NCI-H1694 treated with DMSO at 0.1 percent for 48 hours (cell line): ENCODE results near the gene CAND2.
"Not testable (repeated sequence)": the region's sequence is repeated elsewhere in the genome, so short reads cannot be mapped to it uniquely, and the experiment has no call there.

Experiments used
- DNase-seq: peaks from one replicate; lab custom pipeline; 2025; lab: John Stamatoyannopoulos, UW

CAND2 gene

DNA sequence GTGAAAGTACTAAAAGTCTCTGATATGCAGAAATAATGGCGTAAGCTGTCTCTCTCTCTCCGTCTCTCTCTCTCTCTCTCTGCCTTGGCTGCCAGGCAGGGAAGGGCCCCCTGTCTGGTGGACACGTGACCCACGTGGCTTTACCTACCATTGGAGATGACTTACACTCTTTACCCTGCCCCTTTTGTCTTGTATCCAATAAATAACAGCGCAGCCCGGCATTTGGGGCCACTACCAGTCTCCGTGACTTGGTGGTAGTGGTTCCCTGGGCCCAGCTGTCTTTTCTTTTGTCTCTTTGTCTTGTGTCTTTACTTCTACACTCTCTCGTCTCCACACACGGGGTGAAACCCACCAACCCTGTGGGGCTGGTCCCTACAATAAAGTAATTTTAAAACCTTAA lies 25.2 kb upstream of the CAND2 start:
- DNase-seq, result no peak

DNA sequence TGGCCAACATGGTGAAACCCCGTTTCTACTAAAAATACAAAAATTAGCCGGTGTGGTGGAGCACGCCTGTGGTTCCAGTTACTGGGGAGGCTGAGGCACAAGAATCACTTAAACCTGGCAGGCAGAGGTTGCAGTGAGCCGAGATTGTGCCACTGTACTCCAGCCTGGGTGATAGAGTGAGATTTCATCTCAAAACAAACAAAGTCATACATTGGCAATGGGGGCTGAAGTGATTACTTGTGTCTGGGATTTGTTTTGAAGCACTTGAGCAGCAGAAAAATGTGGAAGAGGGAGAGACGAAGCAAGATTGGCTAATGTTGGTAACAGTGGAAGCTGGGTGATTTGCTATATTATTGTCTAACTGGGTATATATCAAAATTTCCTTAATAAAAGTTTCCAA lies 24.0 kb upstream of the CAND2 start:
- no peak for DNase-seq

DNA sequence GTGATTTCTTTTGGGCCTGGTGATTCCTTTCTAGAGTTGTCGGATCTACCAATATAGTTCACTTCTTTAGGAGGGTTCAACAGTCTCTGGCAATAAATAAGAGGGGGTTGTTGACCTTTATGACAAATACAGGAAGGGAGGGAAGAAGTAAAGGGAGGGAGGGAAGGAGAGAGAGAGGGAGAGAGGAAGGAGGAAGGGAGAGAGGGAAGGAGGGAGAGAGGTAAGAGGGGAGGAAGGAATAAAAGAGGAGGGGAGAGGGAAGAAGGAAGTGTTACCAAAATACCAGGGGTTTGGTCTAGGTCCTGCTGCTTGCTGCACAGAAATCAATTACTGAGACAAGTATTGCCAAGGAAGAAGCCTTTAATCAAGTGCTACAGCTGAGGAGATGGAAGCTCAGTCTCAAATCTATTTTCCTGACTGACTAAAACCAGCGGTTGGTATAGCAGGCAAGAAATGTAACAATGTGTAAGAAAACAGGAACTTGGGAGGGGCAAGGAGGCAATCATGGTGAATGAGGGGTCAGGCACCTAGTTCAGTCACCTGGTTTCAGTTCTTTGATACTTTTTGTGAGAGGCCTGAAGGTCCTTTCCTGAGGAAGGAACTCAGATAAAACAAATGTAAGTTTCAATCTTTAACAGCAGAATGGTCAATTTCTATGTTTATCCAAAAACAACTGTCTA lies 23.3 kb upstream of the CAND2 start:
- no peak for DNase-seq

DNA sequence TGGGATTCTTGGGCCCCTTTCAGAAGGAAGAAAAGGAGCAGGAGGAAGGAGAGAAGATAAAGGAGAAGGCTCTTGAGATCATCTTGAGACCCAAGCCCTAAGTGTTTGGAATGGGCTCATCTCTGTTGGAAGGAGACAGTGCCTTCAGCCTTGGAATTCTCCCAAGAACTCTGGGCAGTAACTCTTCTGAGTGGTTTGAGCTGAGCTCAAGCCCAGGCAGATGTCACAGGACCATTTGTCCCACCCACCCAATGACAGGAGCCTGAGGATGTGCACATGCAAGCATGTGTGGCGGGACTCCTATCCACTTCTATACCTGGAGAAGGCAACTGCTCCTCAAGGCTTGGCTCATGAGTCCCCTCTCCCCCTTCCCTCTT lies 22.8 kb upstream of the CAND2 start:
- no peak for DNase-seq

DNA sequence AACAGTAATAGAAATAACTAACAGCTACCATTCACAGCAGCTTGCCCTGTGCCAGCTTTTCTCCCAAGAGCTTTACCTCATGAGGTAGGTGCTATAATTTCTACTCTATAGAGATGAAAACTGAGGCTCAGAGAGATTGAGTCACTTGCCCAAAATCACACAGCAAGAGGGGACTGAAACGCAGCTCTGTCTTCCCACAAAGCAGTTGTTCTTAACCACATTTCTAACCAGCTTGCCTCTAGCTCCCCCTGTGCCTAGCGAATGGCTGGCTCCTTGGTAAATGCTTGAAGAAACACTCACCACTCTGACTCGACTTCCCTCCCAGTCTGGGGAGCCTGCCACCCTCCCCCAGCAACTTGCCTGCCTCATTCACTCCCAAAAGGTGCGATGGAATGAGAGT lies 21.9 kb upstream of the CAND2 start:
- no peak for DNase-seq

DNA sequence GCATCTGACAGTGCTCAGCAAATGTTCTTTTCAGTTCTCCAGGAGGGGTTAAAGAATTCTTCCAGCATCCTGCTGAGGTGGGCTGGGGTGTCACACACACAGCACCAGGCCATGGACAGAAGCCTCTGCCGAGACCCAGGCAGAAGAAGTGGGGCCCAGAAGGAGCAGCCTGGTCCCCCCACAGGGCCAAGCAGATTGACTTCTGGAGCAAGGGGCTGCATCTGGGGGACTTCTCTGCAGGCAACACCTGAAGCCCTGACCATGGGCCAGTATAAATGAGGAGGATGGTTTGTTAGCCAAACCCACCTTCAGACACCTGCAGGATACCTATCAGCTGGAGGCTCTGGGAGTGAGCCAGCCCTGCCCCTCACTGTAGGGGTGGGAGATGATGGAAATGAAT lies 21.3 kb upstream of the CAND2 start:
- DNase-seq, result no peak

DNA sequence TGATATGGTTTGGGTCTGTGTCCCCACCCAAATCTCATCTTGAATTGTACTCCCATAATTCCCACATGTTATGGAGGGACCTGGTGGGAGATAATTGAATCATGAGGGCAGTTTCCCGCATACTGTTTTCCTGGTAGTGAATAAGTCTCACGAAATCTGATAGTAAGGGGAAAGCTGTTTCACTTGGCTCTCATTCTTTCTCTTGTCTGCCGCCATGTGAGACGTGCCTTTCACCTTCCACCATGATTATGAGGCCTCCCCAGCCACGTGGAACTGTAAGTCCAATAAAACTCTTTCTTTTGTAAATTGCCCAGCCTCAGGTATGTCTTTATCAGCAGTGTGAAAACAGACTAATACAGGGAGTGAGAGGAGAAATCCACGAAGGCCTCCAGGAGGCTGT lies 20.5 kb upstream of the CAND2 start:
- not testable (repeated sequence) for DNase-seq

DNA sequence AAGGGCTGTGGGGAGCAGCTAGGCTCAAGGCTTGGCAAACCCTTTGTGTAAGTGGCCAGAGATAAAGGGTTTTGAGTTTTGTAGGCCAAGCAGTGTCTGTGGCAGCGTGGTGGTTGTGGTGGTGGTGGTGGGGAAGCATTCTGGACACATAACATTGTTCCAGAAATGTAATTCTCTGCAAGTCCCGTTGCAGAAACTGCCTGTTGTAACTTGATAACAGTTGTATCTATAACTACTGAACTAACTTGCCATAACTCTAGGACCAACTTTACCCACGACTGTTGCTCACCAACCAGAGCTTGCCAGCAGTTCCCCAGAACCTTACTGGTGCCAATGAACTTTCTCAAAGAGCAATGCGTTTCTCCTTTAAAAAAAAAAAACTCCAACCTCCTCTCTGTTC lies 19.3 kb upstream of the CAND2 start:
- no peak for DNase-seq

DNA sequence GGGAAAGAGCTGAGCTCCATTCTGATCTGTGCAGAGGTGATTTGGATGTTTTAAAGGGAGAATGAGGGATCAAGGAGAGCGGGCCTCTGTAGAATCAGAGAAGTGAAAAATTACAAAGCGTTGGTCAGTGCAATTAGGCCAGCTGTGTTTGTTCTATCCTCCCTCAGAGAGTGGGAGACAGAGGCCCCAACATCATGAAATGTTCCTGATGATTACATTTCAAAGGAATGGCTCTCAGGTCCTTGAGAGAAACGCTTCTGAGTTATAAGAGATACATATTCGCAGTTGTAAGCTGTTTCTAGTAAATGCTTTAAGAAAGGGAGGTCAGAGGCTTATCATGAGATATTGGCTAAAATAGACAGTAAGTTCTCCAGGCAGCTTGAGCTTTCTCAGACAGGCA lies 15.7 kb upstream of the CAND2 start:
- no peak for DNase-seq

DNA sequence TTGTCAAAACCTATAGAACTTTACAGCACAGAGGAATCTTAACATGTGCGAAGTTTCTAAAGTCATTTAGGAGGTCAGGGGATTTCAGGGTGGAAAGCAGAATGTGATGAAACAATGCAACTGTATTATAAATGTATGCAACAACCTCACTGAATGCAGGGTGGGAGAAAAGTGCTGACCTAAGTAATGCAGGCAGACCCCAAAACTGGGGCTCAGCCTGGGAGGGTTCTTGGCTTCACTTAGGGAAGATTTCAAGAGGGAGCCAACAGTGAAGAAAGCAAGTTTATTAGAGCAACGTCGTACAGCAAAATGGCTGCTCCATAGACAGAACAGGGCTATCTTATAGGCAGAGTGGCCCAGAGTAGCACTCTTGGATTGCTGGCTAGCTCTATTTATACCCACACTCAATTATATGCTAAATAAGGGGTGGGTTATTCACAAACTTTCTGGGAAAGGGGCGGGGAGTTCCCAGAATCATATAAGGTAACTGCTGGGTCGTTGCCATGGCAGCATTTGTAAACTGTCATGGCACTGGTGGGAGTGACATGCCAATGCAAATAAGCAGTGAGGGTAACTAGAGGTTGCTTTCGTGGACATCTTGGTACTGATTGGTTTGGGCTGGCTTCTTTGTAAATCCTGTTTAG lies 14.2 kb upstream of the CAND2 start:
- DNase-seq, result no peak

DNA sequence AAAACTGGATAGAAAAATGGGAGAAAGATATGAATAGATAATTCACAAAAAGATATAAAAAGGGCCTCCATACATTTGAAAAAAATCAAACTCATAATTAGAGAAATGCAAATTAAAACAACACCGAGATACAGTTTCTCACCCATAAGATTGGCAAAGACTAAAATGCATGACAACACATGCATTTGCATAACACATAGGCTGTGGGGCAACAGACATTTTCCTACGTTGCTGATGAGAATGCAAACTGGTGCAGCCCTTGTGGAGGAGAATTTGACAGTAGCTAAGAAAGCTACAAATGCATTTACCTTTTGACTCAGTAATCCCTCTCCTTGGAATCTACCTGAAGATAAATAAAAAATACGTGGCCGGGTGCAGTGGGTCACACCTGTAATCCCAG lies 11.4 kb upstream of the CAND2 start:
- no peak for DNase-seq

DNA sequence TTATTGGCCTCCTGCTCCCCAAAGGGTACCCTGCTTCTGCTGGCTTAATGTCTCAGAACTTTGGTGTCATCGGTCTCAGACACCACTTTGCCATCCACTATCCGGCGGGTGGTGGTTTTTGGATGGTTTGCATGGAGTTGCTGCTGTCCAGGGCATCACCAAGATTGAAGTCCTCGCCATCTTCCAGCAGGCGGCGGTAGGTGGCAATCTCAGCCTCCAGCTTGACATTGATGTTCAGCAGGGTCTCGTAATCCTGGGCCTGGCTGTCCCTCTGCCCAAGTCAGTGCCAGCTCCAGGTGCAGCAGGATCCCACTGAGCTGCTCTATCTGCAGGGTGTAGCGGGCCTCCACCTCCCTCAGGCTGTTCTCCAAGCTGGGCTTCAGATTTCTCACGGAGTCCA lies 9.1 kb upstream of the CAND2 start:
- DNase-seq, result not testable (repeated sequence)

DNA sequence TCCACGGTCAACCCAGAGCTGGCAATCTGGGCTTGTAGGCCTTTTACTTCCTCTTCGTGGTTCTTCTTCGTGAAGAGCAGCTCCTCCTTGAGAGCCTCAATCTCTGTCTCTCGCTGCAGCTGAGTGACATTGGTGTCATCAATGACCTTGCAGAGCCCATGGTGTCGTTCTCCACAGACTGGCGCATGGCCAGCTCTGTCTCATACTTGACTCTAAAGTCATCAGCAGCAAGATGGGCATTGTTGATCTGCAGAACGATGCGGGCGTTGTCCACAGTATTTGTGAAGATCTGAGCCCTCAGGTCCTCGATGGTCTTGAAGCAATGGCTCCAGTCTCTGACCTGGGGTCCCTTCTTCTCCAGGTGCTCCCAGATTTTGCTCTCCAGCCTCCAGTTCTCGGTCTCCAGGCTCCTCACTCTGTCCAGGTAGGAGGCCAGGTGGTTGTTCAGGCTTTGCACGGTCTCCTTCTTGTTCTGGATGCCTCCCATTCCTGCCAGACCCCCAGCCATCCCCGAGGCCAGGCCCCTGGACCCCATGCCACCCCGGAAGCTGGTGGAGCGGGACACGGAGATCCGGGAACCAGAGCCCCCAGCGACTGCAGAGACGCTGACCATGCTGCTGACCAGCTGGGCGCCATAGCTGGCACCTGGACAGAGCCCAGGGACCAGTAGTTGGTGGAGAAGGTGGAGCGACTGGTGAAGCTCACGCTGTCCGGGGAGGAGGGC lies 8.4 kb upstream of the CAND2 start:
- DNase-seq, result not testable (repeated sequence)

DNA sequence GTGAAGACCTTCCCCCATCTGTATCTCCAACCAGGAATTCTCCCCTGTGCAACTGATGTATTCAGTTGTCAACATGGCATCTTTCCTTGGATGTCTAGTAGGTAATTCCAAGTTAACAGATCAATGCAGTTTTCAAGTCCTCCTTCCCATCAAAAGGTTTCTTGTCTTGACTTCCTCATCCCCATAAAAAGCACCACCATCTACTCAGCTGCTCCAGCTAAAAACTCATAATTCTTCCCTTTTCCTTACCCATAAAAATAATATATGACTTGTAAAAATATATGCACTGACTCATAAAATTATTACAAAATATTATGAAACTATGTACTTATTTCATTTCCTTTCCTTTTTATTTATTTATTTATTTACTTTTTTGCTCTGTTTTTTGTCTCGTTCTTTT lies 5.0 kb upstream of the CAND2 start:
- DNase-seq, result no peak

DNA sequence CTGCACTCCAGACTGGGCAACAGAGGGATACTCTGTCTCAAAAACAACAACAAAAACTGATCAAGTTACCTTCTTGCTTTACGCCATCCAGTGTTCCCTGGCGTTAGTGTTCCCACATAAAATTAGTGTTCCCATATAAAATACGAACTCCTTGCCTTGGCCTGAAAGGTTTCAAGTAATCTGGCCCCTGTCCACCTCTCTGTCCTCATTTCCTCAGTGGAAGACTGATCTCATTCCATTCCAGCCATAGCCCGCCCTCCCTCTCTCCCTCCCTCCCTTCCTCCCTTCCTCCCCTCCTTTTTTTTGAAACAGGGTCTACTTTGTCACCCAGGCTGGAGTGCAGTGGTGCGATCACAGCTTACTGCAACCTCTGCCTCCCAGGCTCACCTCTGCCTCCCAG lies 2.8 kb upstream of the CAND2 start:
- no peak for DNase-seq

DNA sequence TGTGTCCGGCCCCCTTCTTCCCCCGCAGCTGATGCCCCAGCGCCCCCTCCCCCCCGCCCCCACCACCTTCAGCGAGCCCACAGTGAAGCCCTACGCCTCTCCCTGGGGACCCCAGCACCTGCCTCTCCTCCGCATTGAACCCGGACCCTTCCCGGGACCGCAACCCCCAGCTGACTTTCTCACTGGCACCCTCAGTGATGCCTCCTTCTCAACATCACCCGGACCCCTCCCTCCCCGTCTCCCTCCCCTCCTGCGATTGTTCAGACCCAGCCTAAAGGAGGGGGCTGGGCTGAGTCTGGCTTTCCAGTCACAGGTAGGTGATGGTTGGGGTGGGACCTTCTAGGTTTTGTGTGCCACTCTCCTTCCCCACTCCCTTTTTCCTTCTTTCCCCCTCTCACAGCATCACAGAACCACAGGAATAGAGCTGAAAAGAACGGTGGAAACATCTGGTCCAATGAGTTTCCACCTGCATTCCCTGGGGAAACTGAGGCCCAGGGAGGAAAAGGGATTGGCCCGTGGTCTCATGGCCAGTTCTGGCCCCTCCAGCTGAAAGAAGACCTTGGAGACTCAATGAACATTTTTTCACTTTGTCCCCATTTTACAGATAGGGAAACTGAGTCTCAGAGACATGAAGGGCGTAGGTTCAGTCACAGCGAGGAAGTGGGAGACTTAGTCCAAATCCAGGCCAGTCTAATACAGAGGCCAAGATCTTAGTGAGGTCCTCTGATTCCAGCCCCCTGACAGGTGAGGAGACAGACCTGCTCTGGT lies 828 bp downstream of the CAND2 start:
- no peak for DNase-seq

DNA sequence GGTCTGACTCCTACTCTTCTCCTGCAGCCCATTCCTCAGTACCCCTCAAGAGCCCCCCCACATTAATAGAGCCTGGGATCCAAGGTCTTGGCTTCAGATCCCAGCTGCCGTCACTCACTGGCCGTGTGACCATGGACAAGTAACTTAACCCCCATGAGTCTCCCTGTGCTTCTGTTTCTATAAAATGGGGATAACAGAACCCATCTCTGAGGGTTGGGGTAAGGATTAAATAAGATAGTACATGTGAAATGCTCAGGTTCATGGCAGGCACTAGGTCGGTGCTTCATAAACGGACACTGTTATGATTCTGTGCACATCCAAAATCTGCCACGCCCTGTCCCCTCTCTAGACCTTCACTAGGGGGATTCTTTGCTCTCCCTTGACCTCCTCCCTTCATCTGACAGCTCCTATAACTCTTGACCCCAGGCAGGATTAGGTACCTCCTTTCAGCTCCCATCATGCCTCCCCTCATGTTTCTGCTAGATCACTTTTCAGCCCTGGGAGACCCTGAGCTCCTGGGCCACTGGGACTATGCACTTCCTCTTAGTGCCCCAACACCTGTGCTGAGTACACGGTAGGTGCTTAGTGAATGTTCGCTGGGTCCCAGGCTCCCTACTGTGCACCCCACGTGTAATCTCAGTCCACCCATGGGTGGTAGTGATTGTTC lies 1.5 kb downstream of the CAND2 start:
- DNase-seq, result no peak

DNA sequence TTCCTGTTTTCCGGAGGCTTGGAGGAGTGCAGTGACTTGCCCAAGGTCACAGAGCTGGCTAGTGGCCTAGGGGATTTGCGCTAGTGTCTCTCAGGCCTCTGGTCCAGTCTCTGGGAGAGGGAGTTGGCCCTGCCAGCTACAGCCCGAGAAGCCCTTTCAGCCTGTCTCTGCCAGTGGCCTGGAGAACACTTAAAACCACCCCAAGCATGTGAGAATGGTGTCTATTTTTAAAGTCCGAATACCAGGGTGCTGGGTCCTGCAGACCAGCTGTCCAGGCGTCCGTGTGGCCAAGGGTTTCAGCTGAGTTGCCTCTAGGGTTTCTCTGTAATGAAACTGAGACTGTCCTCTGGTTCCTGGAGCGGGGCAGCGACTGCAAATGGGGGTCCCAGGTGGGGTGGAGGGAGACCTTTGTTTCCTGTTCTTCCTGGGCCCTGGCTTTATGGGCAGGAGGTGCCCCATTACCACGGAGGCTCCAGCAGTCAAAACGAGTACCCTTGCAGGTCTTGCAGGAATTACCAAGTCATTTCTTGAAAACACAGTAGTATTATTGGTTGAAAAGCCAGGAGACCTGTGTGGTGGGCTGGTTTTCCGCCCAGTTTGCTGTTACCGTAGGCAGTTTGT lies 2.2 kb downstream of the CAND2 start:
- no peak for DNase-seq

DNA sequence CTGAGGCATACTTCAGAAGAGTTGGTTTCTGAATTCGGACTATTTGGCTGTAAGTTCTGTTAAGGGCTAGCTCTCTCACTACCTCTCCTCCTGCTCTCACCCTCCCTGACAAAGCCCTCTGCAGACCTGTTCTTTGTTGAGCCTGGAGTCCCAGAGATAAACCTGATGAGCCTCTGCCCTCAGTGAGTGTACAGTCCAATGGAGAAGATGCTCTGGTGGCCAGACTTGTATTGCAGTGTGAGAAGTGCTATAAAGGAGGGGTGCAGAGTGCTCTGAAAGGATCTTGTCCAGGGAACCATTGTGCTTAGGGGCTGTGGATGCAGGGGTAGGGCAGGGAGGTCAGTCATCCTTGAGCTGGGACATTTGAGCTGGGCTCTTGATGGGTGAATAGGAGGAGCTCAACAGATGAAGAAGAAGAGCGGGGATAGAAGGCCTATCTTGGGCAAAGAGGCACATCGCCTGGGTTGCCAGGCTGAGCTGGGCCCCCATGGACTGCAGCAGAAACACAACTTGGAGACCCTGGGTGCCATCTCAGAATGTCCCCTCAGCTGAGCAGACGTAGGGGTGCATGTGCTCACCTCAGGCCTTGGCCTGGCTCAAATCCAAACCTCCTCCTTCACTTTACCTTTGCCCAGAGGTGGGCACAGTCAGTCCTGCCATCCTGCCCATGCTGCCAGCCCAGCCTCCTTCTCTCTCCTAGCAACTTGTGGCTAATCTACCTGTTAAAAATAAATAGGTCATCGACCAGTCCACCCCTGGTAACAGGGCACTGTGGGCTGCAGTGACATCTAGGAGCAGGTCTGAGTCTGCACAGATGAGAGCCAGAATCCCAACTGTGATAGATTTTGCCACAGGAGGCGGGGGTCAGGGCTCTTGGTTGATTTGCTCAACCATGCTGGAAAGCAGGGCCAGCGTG lies 3.3 kb downstream of the CAND2 start:
- no peak for DNase-seq

DNA sequence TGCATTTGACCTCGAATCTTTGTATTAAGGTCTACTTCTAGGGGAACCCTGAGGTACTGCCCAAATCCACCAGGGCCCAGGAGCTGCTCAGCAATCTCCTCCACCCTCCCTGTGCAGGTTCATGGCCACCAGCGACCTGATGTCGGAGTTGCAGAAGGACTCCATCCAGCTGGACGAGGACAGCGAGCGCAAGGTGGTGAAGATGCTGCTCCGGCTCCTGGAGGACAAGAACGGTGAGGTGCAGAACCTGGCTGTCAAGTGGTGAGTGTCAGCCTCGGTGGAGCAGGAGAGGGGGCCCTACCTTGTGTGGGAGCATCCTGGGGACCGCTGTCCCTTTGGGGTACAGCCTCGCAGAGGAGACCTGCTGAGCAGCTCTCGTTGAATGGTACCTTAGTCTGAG lies 6.9 kb downstream of the CAND2 start:
- DNase-seq, result no peak

DNA sequence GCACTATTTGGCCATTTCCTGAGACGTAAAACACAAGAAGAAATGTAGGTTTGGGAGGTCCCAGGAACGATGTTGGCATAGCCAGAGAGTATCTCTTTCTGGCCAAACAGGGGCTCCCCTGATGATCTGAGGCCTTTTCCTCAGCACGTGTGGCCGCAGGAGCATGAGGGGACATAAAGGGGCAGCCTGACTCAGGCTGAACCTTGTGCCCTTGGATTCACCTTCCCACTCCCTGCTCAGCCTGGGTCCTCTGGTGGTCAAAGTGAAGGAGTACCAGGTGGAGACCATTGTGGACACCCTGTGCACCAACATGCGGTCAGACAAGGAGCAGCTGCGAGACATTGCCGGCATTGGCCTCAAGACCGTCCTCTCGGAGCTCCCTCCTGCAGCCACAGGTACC lies 10.6 kb downstream of the CAND2 start:
- no peak for DNase-seq
